NCI-H2029 (cell line): ENCODE data around the gene SRI.
"Not testable (repeated sequence)": the region's sequence is repeated elsewhere in the genome, so short reads cannot be mapped to it uniquely, and the experiment has no call there.

Experiments used
- DNase-seq: peaks from one replicate; lab custom pipeline; 2025; lab: John Stamatoyannopoulos, UW

The SRI gene

GRCh38 chr7:88176190-88176589 lies 43.6 kb downstream of the SRI start:
- no peak for DNase-seq

DNA sequence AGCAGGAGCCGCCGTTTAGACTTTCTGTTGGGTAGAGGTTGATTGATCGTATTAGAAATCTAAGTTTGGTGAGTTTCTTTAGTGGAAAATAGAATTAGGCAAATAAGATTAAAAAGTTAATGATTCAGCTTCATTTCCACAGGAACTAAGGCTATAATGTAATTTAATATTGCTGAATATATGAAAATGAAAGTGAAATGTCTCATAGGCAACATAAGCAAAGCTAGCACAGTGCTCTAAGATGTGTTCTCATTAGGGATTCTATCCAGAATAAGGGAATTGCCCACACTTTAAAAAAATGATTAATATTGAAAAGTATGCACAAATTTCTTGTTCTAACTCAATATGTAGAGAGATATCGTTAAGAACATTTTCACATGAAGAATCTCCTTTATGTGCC lies 47.0 kb downstream of the SRI start:
- DNase-seq: no peak

- DNase-seq: no peak
Observed at GRCh38 chr7:88169717-88170320, 50.0 kb downstream of the SRI start.

- no peak for DNase-seq
Observed at GRCh38 chr7:88167721-88168120, 52.1 kb downstream of the SRI start.

DNA sequence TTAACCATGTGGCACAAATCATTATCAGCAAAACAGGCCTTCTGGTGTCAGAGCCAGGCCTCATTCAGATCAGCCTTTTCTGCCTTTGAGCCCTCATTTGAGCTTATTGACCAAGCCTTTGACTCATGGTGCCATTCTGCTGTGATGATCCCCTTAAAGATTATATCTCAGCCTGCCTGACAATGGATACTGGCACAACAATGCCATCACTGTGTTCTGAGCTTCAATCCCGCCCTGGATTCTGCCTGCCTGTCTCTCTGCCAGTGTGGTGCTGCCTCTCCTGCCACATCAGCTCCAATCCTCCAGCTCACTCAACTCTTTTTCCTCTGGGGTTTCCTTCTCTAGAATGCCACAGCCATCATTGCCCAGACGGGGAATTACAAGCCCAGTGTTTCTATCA lies 52.6 kb downstream of the SRI start:
- DNase-seq: no peak

DNA sequence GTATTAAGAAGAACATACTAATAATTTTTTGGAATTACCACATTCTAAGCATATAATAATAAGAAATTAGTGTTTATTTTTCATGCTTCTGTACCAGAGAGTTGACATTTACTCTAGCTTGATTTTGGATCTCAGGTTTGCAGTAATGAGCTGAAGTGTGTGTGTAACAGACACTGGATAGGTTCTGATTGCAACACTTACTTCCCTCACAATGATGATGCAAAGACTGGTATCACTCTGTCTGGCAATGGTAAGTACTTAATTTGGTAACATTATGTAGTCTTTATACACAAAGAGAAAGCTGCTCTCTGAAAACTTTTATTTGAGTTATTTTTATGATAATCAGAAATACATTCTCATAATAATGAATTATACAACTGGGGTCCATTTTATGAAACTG lies 54.1 kb downstream of the SRI start:
- DNase-seq: no peak

DNA sequence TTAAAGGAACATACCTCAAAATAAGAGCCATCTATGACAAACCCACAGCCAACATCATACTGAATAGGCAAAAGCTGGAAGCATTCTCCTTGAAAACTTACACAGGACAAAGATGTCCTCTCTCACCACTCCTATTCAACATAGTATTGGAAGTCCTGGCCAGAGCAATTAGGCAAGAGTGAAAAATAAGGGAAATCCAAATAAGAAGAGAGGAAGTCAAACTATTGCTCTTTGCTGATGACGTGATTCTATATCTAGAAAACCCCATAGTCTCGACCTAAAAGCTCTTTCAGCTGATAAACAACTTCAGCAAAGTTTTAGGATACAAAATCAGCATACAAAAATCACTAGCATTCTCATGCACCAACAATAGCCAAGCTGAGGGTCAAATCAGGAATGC lies 60.1 kb downstream of the SRI start:
- not testable (repeated sequence) for DNase-seq

GRCh38 chr7:88156356-88156755 lies 63.5 kb downstream of the SRI start:
- DNase-seq: no peak

GRCh38 chr7:88155756-88156155 lies 64.1 kb downstream of the SRI start:
- DNase-seq: no peak
